ENCODE data around the gene FAM135A. TPM values are rescaled to one million over a fixed set of nuclear protein-coding genes. Genes with fewer than 3 reads are reported as not detected.

The FAM135A gene
- total and polyA plus RNA-seq, 9 of the 15 experiments (the other 6 are each of a cell fraction or from before 2014, with no cell fraction given): 7.4 to 32.9 (median 19.2) TPM

- intact Hi-C loops (cut with micrococcal nuclease) (no loop called here), in situ Hi-C loops (cut with MboI) (no loop called here)
- H2AFZ ChIP-seq (ENCODE audit: low read depth, low read length): no peak overlapping the region
- BruUV-seq (replicated peaks): no TSS peak
- no peaks in the 10 kb centered on the region for H3K9me1 ChIP-seq (ENCODE audit: control insufficient read depth, insufficient read depth, low read length)
- H4K20me1 ChIP-seq (replicated peaks; ENCODE audit: control insufficient read depth, insufficient read depth, low read length): no peaks in the 10 kb centered on the region
- CTCF ChIA-PET (ENCODE audit: low intra/inter-chr PET ratio): no interaction called here
- H3K79me2 ChIP-seq (ENCODE audit: control insufficient read depth, insufficient read depth, low read length): no peaks in the 10 kb centered on the region
- no peak for ATAC-seq
- H3K9ac ChIP-seq (ENCODE audit: insufficient read depth in 1 of 2, low read depth in 2 of 2, low read length in 2 of 2): no peak overlapping the region
- WGBS (ENCODE audit: insufficient coverage, low coverage, missing lambda C conversion rate): 81% methylated on average over 3 of the region's 3 CpGs
- peaks cover 43% of the 10 kb centered on the region for H3K36me3 ChIP-seq (ENCODE audit: control insufficient read depth, insufficient read depth, low read length)
- no peak for FAIRE-seq
- H3K27me3 ChIP-seq (ENCODE audit: control insufficient read depth in 2 of 2, insufficient read depth in 2 of 2, low read length in 2 of 2): no peaks in the 10 kb centered on the region
- no peak overlapping the region for H3K27ac ChIP-seq (ENCODE audit: extremely low read depth, low read depth, low read length)
- H3K9me3 ChIP-seq (replicated peaks; ENCODE audit: control insufficient read depth, insufficient read depth, low read depth, low read length): 0 out of 2 replicates have a peak, but pooled peaks cover 3% of the 10 kb centered on the region
- POLR2A ChIA-PET: interaction anchor here (1.2 kb wide), 1 partner anchor 15 kb away, joined by 3 read pairs; no protein-coding TSS in a partner anchor
- H3K4me2 ChIP-seq (ENCODE audit: insufficient read depth, low read length): no peak overlapping the region
- DNase-seq (ENCODE audit: extremely low read depth in 1 of 4, low spot score in 3 of 4): peak in 3 of 4 experiments; percentile 8 to 22 (median 12)
- no peaks in the 10 kb centered on the region for H3K4me1 ChIP-seq (replicated peaks in 1 of 2; ENCODE audit: control insufficient read depth in 2 of 2, insufficient read depth in 2 of 2, low read length in 2 of 2)
- H3K4me3 ChIP-seq: no peak overlapping the region
- TF ChIP-seq FOXJ3 (CRISPR knock-in tag; IDR thresholded peaks at IDR 0.05) (no peak), HDAC6 (IDR thresholded peaks at IDR 0.05; ENCODE audit: low read depth, low read length) (no peak), ZNF583 (CRISPR knock-in tag; IDR thresholded peaks at IDR 0.05) (no peak), MYNN (IDR thresholded peaks at IDR 0.05) (no peak), MYNN (CRISPR knock-in tag; IDR thresholded peaks at IDR 0.05) (no peak), ZNF212 (CRISPR knock-in tag; IDR thresholded peaks at IDR 0.05) (no peak), ZNF197 (CRISPR knock-in tag; IDR thresholded peaks at IDR 0.05; ENCODE audit: low read depth) (no peak), KHSRP (IDR thresholded peaks at IDR 0.05) (no peak), KLF10 (CRISPR knock-in tag; IDR thresholded peaks at IDR 0.05) (no peak), PREB (CRISPR knock-in tag; IDR thresholded peaks at IDR 0.05) (no peak), TRIM28 (IDR thresholded peaks at IDR 0.05) (no peak), SAFB2 (IDR thresholded peaks at IDR 0.05; ENCODE audit: borderline replicate concordance, low read depth, low read length, severe bottlenecking) (no peak), MLLT1 (IDR thresholded peaks at IDR 0.05) (no peak), BRD9 (IDR thresholded peaks at IDR 0.05; ENCODE audit: low read depth, partially characterized antibody) (no peak), ZNF41 (CRISPR knock-in tag; conservative IDR thresholded peaks at IDR 0.05) (no peak), ZNF695 (CRISPR knock-in tag; IDR thresholded peaks at IDR 0.05) (no peak)
- TF ChIP-seq, protein P1, sequence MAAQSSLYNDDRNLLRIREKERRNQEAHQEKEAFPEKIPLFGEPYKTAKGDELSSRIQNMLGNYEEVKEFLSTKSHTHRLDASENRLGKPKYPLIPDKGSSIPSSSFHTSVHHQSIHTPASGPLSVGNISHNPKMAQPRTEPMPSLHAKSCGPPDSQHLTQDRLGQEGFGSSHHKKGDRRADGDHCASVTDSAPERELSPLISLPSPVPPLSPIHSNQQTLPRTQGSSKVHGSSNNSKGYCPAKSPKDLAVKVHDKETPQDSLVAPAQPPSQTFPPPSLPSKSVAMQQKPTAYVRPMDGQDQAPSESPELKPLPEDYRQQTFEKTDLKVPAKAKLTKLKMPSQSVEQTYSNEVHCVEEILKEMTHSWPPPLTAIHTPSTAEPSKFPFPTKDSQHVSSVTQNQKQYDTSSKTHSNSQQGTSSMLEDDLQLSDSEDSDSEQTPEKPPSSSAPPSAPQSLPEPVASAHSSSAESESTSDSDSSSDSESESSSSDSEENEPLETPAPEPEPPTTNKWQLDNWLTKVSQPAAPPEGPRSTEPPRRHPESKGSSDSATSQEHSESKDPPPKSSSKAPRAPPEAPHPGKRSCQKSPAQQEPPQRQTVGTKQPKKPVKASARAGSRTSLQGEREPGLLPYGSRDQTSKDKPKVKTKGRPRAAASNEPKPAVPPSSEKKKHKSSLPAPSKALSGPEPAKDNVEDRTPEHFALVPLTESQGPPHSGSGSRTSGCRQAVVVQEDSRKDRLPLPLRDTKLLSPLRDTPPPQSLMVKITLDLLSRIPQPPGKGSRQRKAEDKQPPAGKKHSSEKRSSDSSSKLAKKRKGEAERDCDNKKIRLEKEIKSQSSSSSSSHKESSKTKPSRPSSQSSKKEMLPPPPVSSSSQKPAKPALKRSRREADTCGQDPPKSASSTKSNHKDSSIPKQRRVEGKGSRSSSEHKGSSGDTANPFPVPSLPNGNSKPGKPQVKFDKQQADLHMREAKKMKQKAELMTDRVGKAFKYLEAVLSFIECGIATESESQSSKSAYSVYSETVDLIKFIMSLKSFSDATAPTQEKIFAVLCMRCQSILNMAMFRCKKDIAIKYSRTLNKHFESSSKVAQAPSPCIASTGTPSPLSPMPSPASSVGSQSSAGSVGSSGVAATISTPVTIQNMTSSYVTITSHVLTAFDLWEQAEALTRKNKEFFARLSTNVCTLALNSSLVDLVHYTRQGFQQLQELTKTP (IDR thresholded peaks at IDR 0.05; ENCODE audit: low read depth in 1 of 2, partially characterized antibody in 2 of 2): no peak
Observed at GRCh38 chr6:70474751-70475150, 61.4 kb downstream of the FAM135A start.
